ENCODE measurements around the gene MYOM1.

The MYOM1 gene

GRCh38 chr18:3118195-3119010 lies 101.4 kb downstream of the MYOM1 start:
- no peak for DNase-seq (ENCODE audit: low read depth in 2 of 2)

DNA sequence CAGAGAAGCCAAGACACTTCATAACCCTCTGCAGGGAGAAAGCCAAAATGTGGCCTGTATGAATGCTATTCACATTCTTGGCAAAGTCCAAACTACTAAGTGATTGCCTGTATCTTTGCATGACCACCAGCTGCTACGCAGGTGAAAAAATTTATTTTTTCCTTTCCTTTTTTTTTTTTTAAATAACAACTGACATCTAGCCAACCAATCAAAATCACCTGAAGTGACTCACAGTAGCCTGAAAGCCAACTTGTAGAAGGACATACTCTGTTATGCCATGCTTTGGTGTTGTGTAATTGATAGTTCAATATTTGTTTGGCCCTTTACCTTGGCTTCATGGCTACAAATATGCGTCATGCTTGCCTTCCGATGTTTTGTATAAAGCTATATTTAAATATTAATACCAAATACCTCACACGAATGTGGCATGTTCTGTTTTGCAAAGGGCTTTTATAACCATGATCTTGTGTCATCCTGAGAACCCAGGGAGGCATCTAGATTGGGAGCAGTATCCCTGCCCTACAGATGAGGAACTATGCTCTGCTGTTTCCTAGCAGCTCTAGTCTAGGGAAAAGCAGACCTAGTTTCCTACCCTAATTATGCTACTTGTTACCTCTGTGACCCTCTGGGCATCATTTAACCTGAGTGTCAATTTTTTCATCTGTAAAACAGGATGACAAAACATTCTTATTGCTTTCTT lies 102.1 kb downstream of the MYOM1 start:
- no peak for DNase-seq (ENCODE audit: low read depth in 2 of 2)

DNA sequence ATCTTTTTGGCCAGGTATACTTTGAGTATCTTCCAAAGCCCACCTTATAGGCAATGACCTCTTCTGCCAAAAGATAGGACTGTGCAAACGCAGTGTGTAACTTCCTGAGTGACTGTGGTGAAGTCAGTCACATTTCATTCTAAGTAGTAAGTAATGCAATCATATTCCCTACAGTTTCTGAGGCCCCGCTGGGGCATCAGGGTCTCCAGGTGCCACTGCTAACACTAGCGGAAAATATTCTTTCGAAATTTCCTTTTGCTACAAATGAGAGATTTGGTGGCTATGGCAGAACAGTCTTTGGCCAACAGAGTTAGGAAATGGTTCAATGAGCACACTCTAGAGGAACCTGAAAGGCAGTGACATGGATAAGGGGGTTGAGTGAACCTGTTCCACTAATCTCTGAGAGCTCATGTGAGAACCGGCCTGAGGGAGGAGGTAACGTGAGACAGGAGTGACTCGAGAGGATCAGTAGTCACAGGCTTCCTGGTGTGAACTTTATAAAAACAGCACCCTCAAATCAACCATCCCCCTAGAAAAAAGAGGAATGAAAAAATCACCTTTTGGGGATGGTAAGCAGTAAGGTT lies 104.2 kb downstream of the MYOM1 start:
- DNase-seq (ENCODE audit: low read depth in 2 of 2): no peak

DNA sequence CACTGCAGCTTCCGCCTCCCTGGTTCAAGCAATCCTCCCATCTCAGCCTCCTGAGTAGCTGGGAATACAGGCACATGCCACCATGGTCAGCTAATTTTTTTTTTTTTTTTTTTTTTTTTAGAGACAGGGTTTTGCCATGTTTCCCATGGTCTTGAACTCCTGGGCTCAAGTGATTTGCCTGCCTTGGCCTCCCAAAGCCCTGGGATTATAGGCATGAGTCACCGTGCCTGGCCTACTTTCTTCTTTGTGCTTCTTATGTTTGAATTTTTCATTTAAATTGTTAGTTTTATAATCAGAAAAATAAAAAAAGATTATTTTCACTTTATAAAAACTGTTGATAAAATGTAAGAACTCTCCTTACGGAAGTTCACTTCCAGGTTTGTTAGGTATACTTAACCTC lies 105.3 kb downstream of the MYOM1 start:
- no peak for DNase-seq (ENCODE audit: low read depth in 2 of 2)

DNA sequence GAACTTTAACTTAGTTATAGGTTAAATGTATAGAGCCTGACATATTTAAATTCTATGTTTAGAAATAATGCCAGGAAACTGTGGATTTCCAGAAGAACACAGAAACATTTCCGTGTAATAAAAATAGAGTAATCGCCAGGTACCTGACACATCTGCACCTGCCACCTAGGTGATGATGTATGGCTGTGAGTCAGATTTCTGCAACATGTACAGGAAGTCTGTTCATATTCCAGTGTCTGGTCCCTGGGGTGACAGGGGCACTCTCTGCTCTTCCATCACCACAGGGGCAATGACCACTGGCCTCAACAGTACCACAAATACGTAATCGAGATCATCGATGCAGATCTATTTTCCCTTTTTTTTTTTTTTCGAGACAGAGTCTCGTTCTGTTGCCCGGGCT lies 105.7 kb downstream of the MYOM1 start:
- no peak for DNase-seq (ENCODE audit: low read depth in 2 of 2)

DNA sequence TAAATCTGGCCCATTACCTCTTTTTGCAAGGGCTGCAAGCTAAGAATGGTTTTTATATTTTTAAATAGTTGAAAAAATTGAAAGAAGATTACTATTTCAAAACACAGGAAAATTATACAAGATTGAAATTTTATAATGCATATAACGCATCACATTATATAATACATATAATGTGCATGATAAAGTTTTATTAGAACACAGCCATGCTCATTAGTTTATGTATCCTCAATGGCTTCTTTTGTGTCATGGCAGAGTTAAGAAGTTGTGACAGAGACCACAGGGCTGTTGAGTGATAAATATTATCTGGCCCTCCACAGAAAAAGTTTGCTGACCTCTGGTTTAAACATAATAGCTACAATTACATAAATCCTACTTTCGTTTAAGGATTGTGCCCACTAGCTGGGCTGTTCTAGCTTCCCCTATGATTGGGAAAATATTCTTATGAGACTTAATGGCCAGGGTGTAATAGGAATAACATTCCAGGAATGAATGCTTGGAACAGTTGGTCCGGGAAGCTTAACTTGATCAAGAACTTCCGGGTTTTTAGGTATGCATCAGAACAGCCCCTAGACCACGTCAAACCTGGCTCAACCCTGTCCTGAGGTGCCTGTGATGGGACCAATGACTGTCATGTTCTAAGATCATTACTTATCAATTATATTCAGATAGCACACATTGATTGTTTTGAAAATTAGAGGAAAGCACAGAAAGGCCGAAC lies 108.1 kb downstream of the MYOM1 start:
- DNase-seq (ENCODE audit: low read depth in 2 of 2): no peak

GRCh38 chr18:3110034-3110752 lies 109.6 kb downstream of the MYOM1 start:
- no peak for DNase-seq (ENCODE audit: low read depth in 2 of 2)

DNA sequence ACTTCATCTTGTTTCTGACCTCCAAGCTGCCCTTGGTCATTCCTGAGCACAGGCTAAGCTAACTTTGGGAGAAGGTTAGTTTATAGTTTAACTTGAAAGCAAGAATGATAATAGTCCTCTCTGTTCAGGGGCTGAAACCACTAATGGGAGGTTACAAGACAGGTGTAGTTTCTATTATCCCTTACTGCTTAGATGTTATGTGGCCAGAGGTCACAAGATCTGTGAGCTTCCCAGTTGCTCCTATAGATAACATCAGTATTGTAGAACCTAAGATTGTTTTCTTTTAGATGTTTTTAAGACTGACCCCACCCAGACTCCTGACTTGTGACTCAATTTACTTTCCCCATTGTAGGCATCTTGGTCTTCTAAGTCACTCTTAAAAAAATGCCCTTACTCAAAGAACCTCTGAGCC lies 112.0 kb downstream of the MYOM1 start:
- DNase-seq (ENCODE audit: low read depth in 2 of 2): no peak

- DNase-seq (ENCODE audit: low read depth in 2 of 2): no peak
Measured at GRCh38 chr18:3104190-3105054, 115.3 kb downstream of the MYOM1 start.

DNA sequence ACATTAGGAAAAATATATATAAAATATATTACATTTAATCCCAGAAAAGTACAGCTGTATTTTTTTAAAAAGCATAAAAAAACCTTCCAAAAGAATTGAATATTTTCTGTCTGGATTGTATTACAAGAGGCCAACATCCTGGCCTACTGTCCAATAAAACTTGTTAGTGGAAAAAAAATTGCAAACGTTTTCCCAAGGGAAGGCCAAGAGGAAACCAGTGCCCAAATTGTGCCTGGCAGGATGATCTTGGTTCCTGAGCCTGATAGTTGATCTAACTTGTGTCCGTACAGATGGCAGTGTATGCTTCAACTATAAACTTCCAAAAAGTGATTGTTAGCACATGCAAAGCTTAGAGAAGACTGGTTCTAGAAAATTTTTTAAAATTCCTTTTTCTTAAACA lies 116.2 kb downstream of the MYOM1 start:
- DNase-seq (ENCODE audit: low read depth in 2 of 2): no peak

- no peak for DNase-seq (ENCODE audit: low read depth in 2 of 2)
Measured at GRCh38 chr18:3102983-3103382, 116.8 kb downstream of the MYOM1 start.

- no peak for DNase-seq (ENCODE audit: low read depth in 2 of 2)
Measured at GRCh38 chr18:3100498-3101132, 119.2 kb downstream of the MYOM1 start.

GRCh38 chr18:3099327-3099726 lies 120.4 kb downstream of the MYOM1 start:
- no peak for DNase-seq (ENCODE audit: low read depth in 2 of 2)

DNA sequence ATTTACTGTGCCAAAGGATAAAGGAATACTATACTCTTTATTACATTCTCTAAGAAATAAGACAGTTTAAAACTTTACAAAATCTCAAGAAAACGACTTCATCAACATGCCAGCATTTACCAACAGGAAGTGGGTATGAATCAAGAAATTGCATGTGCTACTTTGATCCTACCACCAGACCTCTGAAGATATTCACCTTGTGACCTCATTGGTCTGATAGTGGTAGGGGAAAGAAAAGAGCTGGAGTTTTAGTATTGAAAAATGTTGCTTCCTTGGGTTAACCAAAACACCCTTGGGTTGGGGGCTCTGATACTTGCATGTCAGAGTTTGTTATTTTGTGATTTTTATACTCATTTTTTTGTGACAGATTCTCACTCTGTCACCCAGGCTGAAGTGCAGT lies 122.7 kb downstream of the MYOM1 start:
- no peak for DNase-seq (ENCODE audit: low read depth in 2 of 2)

- DNase-seq (ENCODE audit: low read depth in 2 of 2): no peak
Measured at GRCh38 chr18:3095921-3096320, 123.8 kb downstream of the MYOM1 start.

- no peak for DNase-seq (ENCODE audit: low read depth in 2 of 2)
Measured at GRCh38 chr18:3094338-3094684, 125.5 kb downstream of the MYOM1 start.

DNA sequence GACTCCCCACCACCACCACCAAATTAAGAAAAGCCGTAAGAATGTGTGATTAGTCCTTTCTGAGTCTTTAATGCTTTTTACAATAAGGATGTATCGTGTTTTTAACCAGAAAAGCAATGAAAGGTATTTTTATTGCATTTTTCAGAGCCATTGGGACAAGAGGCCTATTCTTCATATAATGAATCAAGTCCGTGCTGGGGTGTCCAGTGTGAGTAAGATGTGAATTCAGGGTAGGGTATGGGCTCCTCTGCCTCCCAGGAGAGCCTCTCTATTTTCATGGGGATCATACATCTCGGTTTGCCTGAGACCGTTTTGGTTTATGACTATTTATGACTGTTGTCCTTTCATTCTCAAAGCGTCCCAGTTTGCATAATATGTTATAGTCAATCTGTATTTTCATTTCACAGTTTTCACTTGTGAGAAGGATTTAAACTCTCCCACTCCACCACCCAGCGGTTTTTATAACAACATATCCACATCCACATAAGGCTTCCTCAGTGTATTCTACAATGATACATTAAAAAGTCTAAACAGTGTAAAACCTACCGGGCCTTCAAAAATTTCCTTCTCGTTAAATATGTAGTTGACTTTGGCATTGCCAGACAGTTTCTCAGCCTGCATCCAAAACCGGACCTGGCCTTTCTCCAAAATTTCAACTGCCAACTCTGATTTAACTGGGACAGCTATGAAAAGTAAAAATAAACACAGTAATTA lies 126.0 kb downstream of the MYOM1 start:
- DNase-seq (ENCODE audit: low read depth in 2 of 2): no peak

GRCh38 chr18:3092727-3093126 lies 127.0 kb downstream of the MYOM1 start:
- no peak for DNase-seq (ENCODE audit: low read depth in 2 of 2)

DNA sequence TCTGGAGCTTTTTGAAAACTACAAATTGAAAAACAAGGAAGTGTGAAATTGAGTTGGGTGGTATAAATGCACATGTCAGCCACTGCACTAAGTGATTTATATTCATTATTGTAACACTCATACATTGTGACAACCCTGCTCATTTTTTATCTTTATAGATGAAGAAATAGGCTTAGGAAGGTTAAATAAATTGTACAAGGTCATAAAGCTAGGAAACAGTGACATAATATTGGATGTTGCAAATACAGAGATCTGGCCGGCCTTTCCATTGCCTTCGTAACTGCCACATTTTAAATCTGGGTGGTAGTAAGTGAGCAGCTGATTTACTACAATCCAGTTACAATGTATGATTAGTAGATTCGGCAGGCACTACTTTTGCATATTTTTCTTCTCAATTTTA lies 130.2 kb downstream of the MYOM1 start:
- DNase-seq (ENCODE audit: low read depth in 2 of 2): no peak

- no peak for DNase-seq (ENCODE audit: low read depth in 2 of 2)
Measured at GRCh38 chr18:3088449-3088848, 131.3 kb downstream of the MYOM1 start.

Data from stimulated activated CD8-positive, alpha-beta memory T cell treated with anti-CD3 and anti-CD28 coated beads, Interleukin-15, amount 100 ng/mL, for 4 hours (primary cell).